ENCODE measurements around the gene HAGHL.

HAGHL gene

GRCh38 chr16:695355-696089, 31.4 kb upstream of the HAGHL start:
- Histone ChIP-seq H3K9me3 (ENCODE audit: control insufficient read depth, insufficient read depth, low read depth, low read length) (no peaks in the 10 kb centered on the region), H3K4me3 (ENCODE audit: low read depth, low read length) (peak overlapping the region; percentile 25), H3K27ac (ENCODE audit: extremely low read depth, low read depth, low read length) (no peak overlapping the region; the same call in 1 of the 2 replicates), H3K4me1 (ENCODE audit: control insufficient read depth, insufficient read depth, low read length) (no peaks in the 10 kb centered on the region), H3K36me3 (ENCODE audit: control insufficient read depth in 2 of 2, insufficient read depth in 1 of 2, low read length in 2 of 2) (no peaks in the 10 kb centered on the region)
- ChIA-PET POLR2A (interaction anchor here (0.9 to 1.9 kb wide), 13 partner anchors 9 to 111 kb away, joined by 3 to 8 read pairs (median 4); partner anchors contain the start of genes ANTKMT, JMJD8, RHBDL1 and STUB1), CTCF (interaction anchor here (0.6 to 2.0 kb wide), 5 partner anchors 9 to 287 kb away, joined by 3 to 8 read pairs (median 4); no protein-coding TSS in a partner anchor)
- 0 out of 2 replicates have a peak, but pooled peaks have one; percentile 14 for TF ChIP-seq ZFP69B (tag by site-specific recombination; IDR thresholded peaks at IDR 0.05)
- TF ChIP-seq ZNF843 (tag by site-specific recombination; IDR thresholded peaks at IDR 0.05): peak; percentile 37; the same call in 1 of the 2 replicates
- peak; percentile 58 for TF ChIP-seq SP7 (tag by site-specific recombination; IDR thresholded peaks at IDR 0.05)
- 0 out of 2 replicates have a peak, but pooled peaks have one; percentile 39 for TF ChIP-seq ZXDB (tag by site-specific recombination; IDR thresholded peaks at IDR 0.05)
- peak; percentile 70; the same call in 1 of the 2 replicates for TF ChIP-seq ZNF391 (tag by site-specific recombination; IDR thresholded peaks at IDR 0.05; ENCODE audit: borderline replicate concordance, low read depth)
- TF ChIP-seq ZBTB1 (tag by site-specific recombination; IDR thresholded peaks at IDR 0.05): no peak
- TF ChIP-seq ZNF146 (tag by site-specific recombination; IDR thresholded peaks at IDR 0.05): no peak
- TF ChIP-seq CTCF (tag by site-specific recombination; IDR thresholded peaks at IDR 0.05): no peak
- TF ChIP-seq ZSCAN4 (tag by site-specific recombination; IDR thresholded peaks at IDR 0.05): no peak
- TF ChIP-seq ZBTB8A (tag by site-specific recombination; IDR thresholded peaks at IDR 0.05): peak; percentile 81
- no peak for TF ChIP-seq ZNF221 (tag by site-specific recombination; IDR thresholded peaks at IDR 0.05; ENCODE audit: borderline replicate concordance)
- TF ChIP-seq ZNF140 (tag by site-specific recombination; IDR thresholded peaks at IDR 0.05): no peak
- 0 out of 2 replicates have a peak, but pooled peaks have one; percentile 40 for TF ChIP-seq SP3 (tag by site-specific recombination; IDR thresholded peaks at IDR 0.05)
- TF ChIP-seq ZNF10 (tag by site-specific recombination; IDR thresholded peaks at IDR 0.05): 0 out of 2 replicates have a peak, but pooled peaks have one; percentile 44
- peak; percentile 55; the same call in 1 of the 2 replicates for TF ChIP-seq ZNF2 (tag by site-specific recombination; IDR thresholded peaks at IDR 0.05)
- TF ChIP-seq ZBTB11 (tag by site-specific recombination; conservative IDR thresholded peaks at IDR 0.05; ENCODE audit: low read depth): no peak
- TF ChIP-seq KLF8 (tag by site-specific recombination; IDR thresholded peaks at IDR 0.05): peak; percentile 14; the same call in 1 of the 2 replicates
- TF ChIP-seq KLF1 (tag by site-specific recombination; IDR thresholded peaks at IDR 0.05): peak; percentile 99
- TF ChIP-seq YY1 (tag by site-specific recombination; IDR thresholded peaks at IDR 0.05): peak; percentile 71; the same call in 1 of the 2 replicates
- TF ChIP-seq GLI4 (tag by site-specific recombination; IDR thresholded peaks at IDR 0.05): no peak
- peak; percentile 77; the same call in 1 of the 2 replicates for TF ChIP-seq YY2 (tag by site-specific recombination; IDR thresholded peaks at IDR 0.05)
- TF ChIP-seq HOXC10 (CRISPR knock-in tag; IDR thresholded peaks at IDR 0.05): no peak
- no peak for TF ChIP-seq TSHZ1 (tag by site-specific recombination; IDR thresholded peaks at IDR 0.05; ENCODE audit: borderline replicate concordance)
- TF ChIP-seq GLIS1 (tag by site-specific recombination; IDR thresholded peaks at IDR 0.05): peak; percentile 75
- peak; percentile 55; the same call in 1 of the 2 replicates for TF ChIP-seq ZFHX2 (tag by site-specific recombination; conservative IDR thresholded peaks at IDR 0.05)
- TF ChIP-seq ZNF704 (tag by site-specific recombination; IDR thresholded peaks at IDR 0.05): no peak

All from HEK293 (cell line).